H1 (cell line): ENCODE data around the gene MMP13. TPM values are rescaled to one million over a fixed set of nuclear protein-coding genes. Genes with fewer than 3 reads are reported as not detected.

ENCODE experiments used
- CTCF ChIA-PET: fragments of 300-600 bp; sonication (Branson Sonifier 250); formaldehyde crosslinking; loops from one replicate; lab custom pipeline; 2021; ENCODE audit not compliant: partially characterized antibody; lab: Charles Lee
- POLR2A ChIA-PET: fragments of 300-600 bp; sonication (Branson Sonifier 250); formaldehyde crosslinking; loops from one replicate; lab custom pipeline; 2021; ENCODE audit warnings: inconsistent platforms; ENCODE audit not compliant: partially characterized antibody; lab: Charles Lee
- DNase-seq, 2 experiments: peaks; one replicate each; pipeline versions ENCODE4 v3.0.0 to v3.0.0-alpha.2; 2010 to 2022; ENCODE audit warnings: low spot score in 2 of 2, low read depth in 1 of 2, mixed read lengths in 1 of 2
- FAIRE-seq: peaks from 2 replicates; lab custom pipeline; 2011; peaks lifted over from hg19 to GRCh38; lab: Jason Lieb, UNC
- H2AFZ ChIP-seq: 2 replicates; pipeline ENCODE4 v1.8.1; 2012; ENCODE audit warnings: low read length, inconsistent platforms
- H2AK5ac ChIP-seq: 2 replicates; pipeline ENCODE4 v1.6.1; 2013; ENCODE audit warnings: low read depth, low read length
- H2BK120ac ChIP-seq: replicated peaks from 2 replicates; pipeline ENCODE3; 2013; ENCODE audit warnings: low read depth, low read length, inconsistent platforms
- H2BK12ac ChIP-seq: 2 replicates; pipeline ENCODE4 v1.6.1; 2013; ENCODE audit warnings: low read depth, low read length
- H2BK15ac ChIP-seq: 2 replicates; pipeline ENCODE4 v1.6.1; 2013; ENCODE audit warnings: low read length
- H2BK20ac ChIP-seq: 2 replicates; pipeline ENCODE4 v1.6.1; 2013; ENCODE audit warnings: low read length
- H2BK5ac ChIP-seq: 2 replicates; pipeline ENCODE4 v1.6.1; 2013; ENCODE audit warnings: low read depth, low read length
- H3K14ac ChIP-seq: 2 replicates; pipeline ENCODE4 v1.6.1; 2013; ENCODE audit warnings: inconsistent platforms; ENCODE audit not compliant: insufficient read length
- H3K18ac ChIP-seq: 2 replicates; pipeline ENCODE4 v1.6.1; 2013; ENCODE audit warnings: low read length; ENCODE audit errors: extremely low read depth
- H3K23ac ChIP-seq: 2 replicates; pipeline ENCODE4 v1.6.1; 2013; ENCODE audit warnings: inconsistent platforms; ENCODE audit not compliant: insufficient read length
- H3K23me2 ChIP-seq: 2 replicates; pipeline ENCODE4 v1.6.1; 2013; ENCODE audit warnings: low read depth, low read length
- H3K27ac ChIP-seq: 2 replicates; pipeline ENCODE4 v1.6.1; 2011; ENCODE audit warnings: low read depth, low read length, inconsistent platforms
- H3K27me3 ChIP-seq, 4 experiments: replicated peaks in 1 of 4; 1 replicate in 1 of 4; 2 replicates in 3 of 4; pipeline versions ENCODE4 v1.6.1 to v1.8.1; 2011 to 2013; ENCODE audit warnings: low read length in 3 of 4, mild to moderate bottlenecking in 3 of 4, inconsistent platforms in 2 of 4, mixed read lengths in 2 of 4, moderate library complexity in 1 of 4; ENCODE audit not compliant: control insufficient read depth in 3 of 4, insufficient read depth in 3 of 4; ENCODE audit errors: extremely low read depth in 1 of 4
- H3K36me3 ChIP-seq, 4 experiments: 2 replicates each; pipeline versions ENCODE4 v1.6.1 to v1.8.1; 2011 to 2013; ENCODE audit warnings: mild to moderate bottlenecking in 4 of 4, low read length in 3 of 4, moderate library complexity in 2 of 4, control low read depth in 1 of 4, inconsistent platforms in 1 of 4; ENCODE audit not compliant: insufficient read depth in 4 of 4, control insufficient read depth in 2 of 4
- H3K4ac ChIP-seq: replicated peaks from 2 replicates; pipeline ENCODE3; 2013; ENCODE audit warnings: low read length, low read depth, mixed read lengths, inconsistent platforms; ENCODE audit not compliant: insufficient read length
- H3K4me1 ChIP-seq, 4 experiments: replicated peaks in 1 of 4; 1 replicate in 1 of 4; 2 replicates in 3 of 4; pipeline versions ENCODE4 v1.6.1 to v1.8.1; 2011 to 2013; ENCODE audit warnings: low read length in 3 of 4, inconsistent platforms in 2 of 4, mixed read lengths in 1 of 4; ENCODE audit not compliant: insufficient read depth in 4 of 4, control insufficient read depth in 3 of 4
- H3K4me2 ChIP-seq, 2 experiments: 2 replicates each; pipeline versions ENCODE4 v1.6.1 to v1.8.1; 2011 to 2013; ENCODE audit warnings: low read depth in 2 of 2, low read length in 2 of 2, control low read depth in 1 of 2, inconsistent platforms in 1 of 2, mild to moderate bottlenecking in 1 of 2; ENCODE audit not compliant: insufficient read depth in 1 of 2
- H3K4me3 ChIP-seq, 4 experiments: fragments of 200-600, 300-600 bp in 1 of 4; sonication (generic), shearing (Covaris generic), sonication (Bioruptor Twin) in 1 of 4; 2 replicates each; pipeline versions ENCODE4 v1.5.1 to v1.8.1; 2011 to 2016; ENCODE audit warnings: low read length in 4 of 4, low read depth in 3 of 4, control low read depth in 2 of 4, inconsistent platforms in 2 of 4, mild to moderate bottlenecking in 2 of 4, mixed read lengths in 1 of 4, moderate library complexity in 1 of 4; ENCODE audit not compliant: insufficient read depth in 2 of 4; ENCODE audit errors: extremely low read depth in 1 of 4
- H3K56ac ChIP-seq: replicated peaks from 2 replicates; pipeline ENCODE3; 2013; ENCODE audit warnings: low read depth, mild to moderate bottlenecking, mixed read lengths, low read length, inconsistent platforms; ENCODE audit not compliant: insufficient read length
- H3K79me1 ChIP-seq: 2 replicates; pipeline ENCODE4 v1.6.1; 2013; ENCODE audit warnings: low read depth, low read length, control low read depth
- H3K79me2 ChIP-seq, 2 experiments: 2 replicates each; pipeline versions ENCODE4 v1.6.1 to v1.8.1; 2012 to 2013; ENCODE audit warnings: low read length in 2 of 2, mild to moderate bottlenecking in 2 of 2, inconsistent platforms in 1 of 2; ENCODE audit not compliant: insufficient read depth in 2 of 2, control insufficient read depth in 1 of 2
- H3K9ac ChIP-seq, 4 experiments: replicated peaks in 1 of 4; 1 replicate in 1 of 4; 2 replicates in 3 of 4; pipeline versions ENCODE4 v1.6.1 to v1.8.1; 2011 to 2013; ENCODE audit warnings: low read depth in 3 of 4, low read length in 3 of 4, control low read depth in 2 of 4, mild to moderate bottlenecking in 2 of 4, moderate library complexity in 2 of 4, inconsistent platforms in 1 of 4; ENCODE audit errors: extremely low read depth in 1 of 4
- H3K9me3 ChIP-seq, 2 experiments: 2 replicates each; pipeline versions ENCODE4 v1.6.1 to v1.8.1; 2012 to 2013; ENCODE audit warnings: mild to moderate bottlenecking in 2 of 2, moderate library complexity in 2 of 2, control low read depth in 1 of 2, inconsistent platforms in 1 of 2, low read depth in 1 of 2, low read length in 1 of 2, mixed read lengths in 1 of 2; ENCODE audit not compliant: insufficient read depth in 2 of 2
- H4K20me1 ChIP-seq, 2 experiments: replicated peaks in 1 of 2; 2 replicates each; pipeline versions ENCODE3 to v1.8.1; 2011 to 2013; ENCODE audit warnings: inconsistent platforms in 2 of 2, low read length in 2 of 2, mild to moderate bottlenecking in 1 of 2; ENCODE audit not compliant: insufficient read depth in 2 of 2, control insufficient read depth in 1 of 2
- H4K5ac ChIP-seq: 2 replicates; pipeline ENCODE4 v1.6.1; 2013; ENCODE audit warnings: low read length, low read depth, mixed read lengths, inconsistent platforms; ENCODE audit not compliant: insufficient read length
- H4K8ac ChIP-seq: 2 replicates; pipeline ENCODE4 v1.8.0; 2013; ENCODE audit warnings: mild to moderate bottlenecking, moderate library complexity, low read length, inconsistent platforms; ENCODE audit not compliant: insufficient read depth; ENCODE audit errors: extremely low read depth
- H4K91ac ChIP-seq: replicated peaks from 2 replicates; pipeline ENCODE3; 2013; ENCODE audit warnings: low read length, mixed read lengths, inconsistent platforms; ENCODE audit not compliant: insufficient read length
- CTBP2 ChIP-seq: IDR thresholded peaks from 2 replicates; pipeline ENCODE4 v1.7.0; 2011; ENCODE audit warnings: borderline replicate concordance, mild to moderate bottlenecking, moderate library complexity, mixed read lengths, low read length; ENCODE audit not compliant: insufficient read depth, insufficient read length
- EGR1 ChIP-seq: IDR thresholded peaks from 2 replicates; pipeline ENCODE4 v1.6.1; 2011; ENCODE audit warnings: low read depth, low read length, borderline replicate concordance
- RBBP5 ChIP-seq: IDR thresholded peaks from 2 replicates; pipeline ENCODE4 v1.7.1; 2012; ENCODE audit warnings: low read depth, mild to moderate bottlenecking, inconsistent platforms, low read length, moderate library complexity, borderline replicate concordance
- SIN3A ChIP-seq, 2 experiments: IDR thresholded peaks in 1 of 2; conservative IDR thresholded peaks in 1 of 2; 2 replicates each; pipeline ENCODE4 v1.6.1; 2011 to 2012; ENCODE audit warnings: low read length in 2 of 2, improper control_type of control experiment in 1 of 2, low read depth in 1 of 2, mild to moderate bottlenecking in 1 of 2
- TCF12 ChIP-seq: IDR thresholded peaks from 2 replicates; pipeline ENCODE4 v1.6.1; 2011; ENCODE audit warnings: low read depth, mild to moderate bottlenecking, low read length
- YY1 ChIP-seq: IDR thresholded peaks from 2 replicates; pipeline ENCODE4 v1.6.1; 2011; ENCODE audit warnings: low read depth, mild to moderate bottlenecking, low read length
- WGBS, 2 experiments: shearing (Covaris generic) in 1 of 2; methylation state at CpG; one replicate each; pipeline versions ENCODE4 v1.1.6 to v1.1.7; 2013 to 2015; ENCODE audit warnings: low lambda C conversion rate in 2 of 2, mixed read lengths in 2 of 2, inconsistent platforms in 1 of 2, low coverage in 1 of 2, missing lambda C conversion rate in 1 of 2; ENCODE audit not compliant: insufficient replicate concordance in 2 of 2, insufficient coverage in 1 of 2, insufficient read length in 1 of 2; ENCODE audit errors: extremely low coverage in 1 of 2, missing lambda C conversion rate in 1 of 2; 5-methylcytosine and 5-hydroxymethylcytosine counted together
- polyA plus RNA-seq, 7 experiments: library from polyadenylated mRNA; depleted of rRNA in 3 of 7; stranded (reverse) in 5 of 7; unstranded in 2 of 7; fragments of >200 nt in 5 of 7; fragments of 200-250 nt in 2 of 7; gene quantifications; 1 replicate in 5 of 7; 2 replicates in 1 of 7; 4 replicates in 1 of 7; pipeline versions ENCODE4 v1.2.1 to v1.2.3, GENCODE V29; 2011 to 2013; ENCODE audit warnings: missing spikeins in 2 of 7, mixed read lengths in 2 of 7
- total RNA-seq: library from RNA; stranded (reverse); fragmentation: NEBNext Ultra II Directional; extraction: Animal tissue kit (Norgen Biotek cat#: 25700); gene quantifications from 2 replicates; pipeline ENCODE4 v1.2.1, GENCODE V29; 2021

Gene MMP13
- total and polyA plus RNA-seq, 2 of the 8 experiments (the other 6 are each of a cell fraction or from before 2014, with no cell fraction given): not detected

- no peak overlapping the region for H3K4ac ChIP-seq
- H3K4me3 ChIP-seq: no peak overlapping the region
- CTCF ChIA-PET: interaction anchor here (1.0 kb wide), 1 partner anchor 50 kb away, joined by 3 read pairs; no protein-coding TSS in a partner anchor
- H3K4me2 ChIP-seq: no peak overlapping the region
- no peaks in the 10 kb centered on the region for H3K36me3 ChIP-seq
- H3K56ac ChIP-seq: no peak overlapping the region
- WGBS, 2 experiments: 78% methylated on average over 1 of the region's 1 CpG; no CpG with 5 or more reads in 1 of the 2 experiments
- no peaks in the 10 kb centered on the region for H3K27me3 ChIP-seq
- H3K23ac ChIP-seq: no peak overlapping the region
- no peak overlapping the region for H2BK12ac ChIP-seq
- H2AFZ ChIP-seq: 0 out of 2 replicates have a peak overlapping the region, but pooled peaks have one; percentile 62
- H3K18ac ChIP-seq: no peak overlapping the region
- no peak overlapping the region for H3K14ac ChIP-seq
- H4K8ac ChIP-seq: no peak overlapping the region
- H2AK5ac ChIP-seq: no peak overlapping the region
- DNase-seq (no peak), FAIRE-seq (no peak)
- no peak overlapping the region for H2BK5ac ChIP-seq
- no peaks in the 10 kb centered on the region for H3K79me2 ChIP-seq
- H3K23me2 ChIP-seq: no peaks in the 10 kb centered on the region
- H2BK15ac ChIP-seq: no peak overlapping the region
- no peak overlapping the region for H3K27ac ChIP-seq
- H2BK120ac ChIP-seq: no peak overlapping the region
- no peak overlapping the region for H2BK20ac ChIP-seq
- H3K4me1 ChIP-seq: no peaks in the 10 kb centered on the region
- no peaks in the 10 kb centered on the region for H3K79me1 ChIP-seq
- H4K91ac ChIP-seq: no peak overlapping the region
- H3K9ac ChIP-seq: no peak overlapping the region
- POLR2A ChIA-PET: no interaction called here
- H4K20me1 ChIP-seq: no peaks in the 10 kb centered on the region
- H4K5ac ChIP-seq: no peak overlapping the region
- no peaks in the 10 kb centered on the region for H3K9me3 ChIP-seq
- TF ChIP-seq EGR1 (no peak), TCF12 (no peak), RBBP5 (no peak), SIN3A (conservative IDR thresholded peaks at IDR 0.05 in 1 of 2, IDR thresholded peaks at IDR 0.05 in 1 of 2; ENCODE audit: low read depth in 1 of 2, low read length in 2 of 2) (no peak), CTBP2 (no peak), YY1 (no peak)
Observed at GRCh38 chr11:102985850-102986249, 30.3 kb upstream of the MMP13 start.
